WTC11 (cell line): ENCODE measurements around the gene PBRM1. TPM values are rescaled to one million over a fixed set of nuclear protein-coding genes. Genes with fewer than 3 reads are reported as not detected.
A peak's percentile ranks its signal among the peaks of the same experiment; 100 is the strongest.

Experiments
- ARID4B ChIP-seq: sonication (generic); formaldehyde crosslinking; IDR thresholded peaks from 2 replicates; pipeline ENCODE4 v1.8.0; 2023; ENCODE audit warnings: missing genetic modification reagents, mild to moderate bottlenecking, borderline replicate concordance
- ATF1 ChIP-seq: sonication (generic); formaldehyde crosslinking; IDR thresholded peaks from 2 replicates; pipeline ENCODE4 v1.8.1; 2023; ENCODE audit warnings: mild to moderate bottlenecking, moderate library complexity, missing genetic modification reagents
- ATF3 ChIP-seq: sonication (generic); formaldehyde crosslinking; conservative IDR thresholded peaks from 2 replicates; pipeline ENCODE4 v1.8.1; 2022; ENCODE audit warnings: mild to moderate bottlenecking, missing genetic modification reagents
- CDX4 ChIP-seq: fragments of 250-450 bp; sonication (Bioruptor Pico); IDR thresholded peaks from 2 replicates; pipeline ENCODE4 v1.9.0; 2021; ENCODE audit warnings: moderate library complexity, mild to moderate bottlenecking, inconsistent platforms, borderline replicate concordance
- CTCF ChIP-seq: fragments of 200-600 bp; IDR thresholded peaks from 2 replicates; pipeline ENCODE4 v1.8.0; 2022; ENCODE audit warnings: antibody characterized with exemption
- E2F4 ChIP-seq: sonication (generic); formaldehyde crosslinking; IDR thresholded peaks from 2 replicates; pipeline ENCODE4 v1.8.1; 2022; ENCODE audit warnings: low read depth, mild to moderate bottlenecking, moderate library complexity, missing genetic modification reagents, borderline replicate concordance
- E2F5 ChIP-seq: sonication (generic); formaldehyde crosslinking; IDR thresholded peaks from 2 replicates; pipeline ENCODE4 v1.8.1; 2022; ENCODE audit warnings: mild to moderate bottlenecking, moderate library complexity, missing genetic modification reagents
- FOXP4 ChIP-seq: sonication (generic); formaldehyde crosslinking; IDR thresholded peaks from 2 replicates; pipeline ENCODE4 v1.8.0; 2022; ENCODE audit warnings: mild to moderate bottlenecking, missing genetic modification reagents
- GABPB1 ChIP-seq: sonication (generic); formaldehyde crosslinking; IDR thresholded peaks from 2 replicates; pipeline ENCODE4 v1.8.1; 2023; ENCODE audit warnings: mild to moderate bottlenecking, missing genetic modification reagents
- MAX ChIP-seq: sonication (generic); formaldehyde crosslinking; IDR thresholded peaks from 2 replicates; pipeline ENCODE4 v1.8.0; 2022; ENCODE audit warnings: mild to moderate bottlenecking, missing genetic modification reagents
- MXD4 ChIP-seq: fragments of 250-450 bp; sonication (Bioruptor Pico); IDR thresholded peaks from 2 replicates; pipeline ENCODE4 v1.8.0; 2021; ENCODE audit warnings: mild to moderate bottlenecking, moderate library complexity, borderline replicate concordance
- MYBL2 ChIP-seq: sonication (generic); formaldehyde crosslinking; IDR thresholded peaks from 2 replicates; pipeline ENCODE4 v1.8.1; 2023; ENCODE audit warnings: mild to moderate bottlenecking, moderate library complexity, missing genetic modification reagents
- NFATC4 ChIP-seq: fragments of 250-450 bp; sonication (Bioruptor Pico); IDR thresholded peaks from 2 replicates; pipeline ENCODE4 v1.9.0; 2021; ENCODE audit warnings: mild to moderate bottlenecking
- NFYB ChIP-seq: sonication (generic); formaldehyde crosslinking; conservative IDR thresholded peaks from 2 replicates; pipeline ENCODE4 v1.8.0; 2022; ENCODE audit warnings: low read depth, missing genetic modification reagents
- NR3C1 ChIP-seq: sonication (generic); formaldehyde crosslinking; conservative IDR thresholded peaks from 2 replicates; pipeline ENCODE4 v1.8.1; 2023; ENCODE audit warnings: low read depth, mild to moderate bottlenecking, missing genetic modification reagents
- PREB ChIP-seq: sonication (generic); formaldehyde crosslinking; IDR thresholded peaks from 2 replicates; pipeline ENCODE4 v1.8.1; 2022; ENCODE audit warnings: mild to moderate bottlenecking, missing genetic modification reagents, moderate library complexity, borderline replicate concordance
- RELA ChIP-seq: sonication (generic); formaldehyde crosslinking; IDR thresholded peaks from 2 replicates; pipeline ENCODE4 v1.8.1; 2022; ENCODE audit warnings: missing genetic modification reagents, mild to moderate bottlenecking, borderline replicate concordance
- SMAD3 ChIP-seq: sonication (generic); formaldehyde crosslinking; IDR thresholded peaks from 2 replicates; pipeline ENCODE4 v1.8.0; 2022; ENCODE audit warnings: missing genetic modification reagents, mild to moderate bottlenecking, borderline replicate concordance
- USF1 ChIP-seq: sonication (generic); formaldehyde crosslinking; IDR thresholded peaks from 2 replicates; pipeline ENCODE4 v1.8.0; 2022; ENCODE audit warnings: mild to moderate bottlenecking, missing genetic modification reagents
- ZNF219 ChIP-seq: sonication (generic); formaldehyde crosslinking; IDR thresholded peaks from 2 replicates; pipeline ENCODE4 v1.8.0; 2023; ENCODE audit warnings: missing genetic modification reagents, mild to moderate bottlenecking, borderline replicate concordance
- ZNF263 ChIP-seq: sonication (generic); formaldehyde crosslinking; IDR thresholded peaks from 2 replicates; pipeline ENCODE4 v1.8.1; 2022; ENCODE audit warnings: low read depth, mild to moderate bottlenecking, moderate library complexity, missing genetic modification reagents
- ZNF423 ChIP-seq: fragments of 250-450 bp; sonication (Bioruptor Pico); IDR thresholded peaks from 2 replicates; pipeline ENCODE4 v2.1.2; 2022; ENCODE audit warnings: mild to moderate bottlenecking, moderate library complexity
- total RNA-seq: library from RNA; stranded (reverse); gene quantifications from 3 replicates; pipeline ENCODE4 v1.2.3, GENCODE V29; 2021

The PBRM1 gene
- total RNA-seq, 1 experiment from 2014 or later, result 48.8 TPM

GRCh38 chr3:52705688-52706686, 20.3 kb upstream of the PBRM1 start, which contains the start of the genes GLT8D1 and SPCS1 (continued):
- peak; percentile 85 for TF ChIP-seq MAX
- peak; percentile 39; the same call in 1 of the 2 replicates for TF ChIP-seq ZNF263 (CRISPR knock-in tag)
- TF ChIP-seq USF1, result peak; percentile 43; the same call in 1 of the 2 replicates
- TF ChIP-seq CTCF, result no peak
- TF ChIP-seq ZNF423 (CRISPR knock-in tag), result no peak
- TF ChIP-seq NFATC4 (CRISPR knock-in tag), result no peak
- no peak; the same call in 1 of the 2 replicates for TF ChIP-seq RELA
- TF ChIP-seq FOXP4, result peak; percentile 55; the same call in 1 of the 2 replicates
- TF ChIP-seq NR3C1, result no peak; the same call in 1 of the 2 replicates
- 0 out of 2 replicates have a peak, but pooled peaks have one; percentile 63 for TF ChIP-seq PREB (CRISPR knock-in tag)
- peak; percentile 82; the same call in 1 of the 2 replicates for TF ChIP-seq ATF1 (CRISPR knock-in tag)
- TF ChIP-seq GABPB1 (CRISPR knock-in tag), result peak; percentile 70; the same call in 1 of the 2 replicates
- no peak for TF ChIP-seq MXD4 (CRISPR knock-in tag)
- 0 out of 2 replicates have a peak, but pooled peaks have one; percentile 2 for TF ChIP-seq NFYB (CRISPR knock-in tag)
- TF ChIP-seq ATF3 (CRISPR knock-in tag), result no peak
- TF ChIP-seq MYBL2 (CRISPR knock-in tag), result peak; percentile 83; the same call in 1 of the 2 replicates
- peak; percentile 42; the same call in 1 of the 2 replicates for TF ChIP-seq ZNF219
- no peak for TF ChIP-seq CDX4 (CRISPR knock-in tag)
- peak; percentile 53; the same call in 1 of the 2 replicates for TF ChIP-seq E2F5
- peak; percentile 96 for TF ChIP-seq ARID4B (CRISPR knock-in tag)
- no peak; the same call in none of the 2 replicates for TF ChIP-seq E2F4
- peak; percentile 46; the same call in 1 of the 2 replicates for TF ChIP-seq SMAD3 (CRISPR knock-in tag)
